Endothelial cell of umbilical vein (primary cell): ENCODE results near the gene C11orf21. TPM values are rescaled to one million over a fixed set of nuclear protein-coding genes. Genes with fewer than 3 reads are reported as not detected.

Experiments used
- BruUV-seq: library from RNA; stranded (reverse); fragments of 400-500 nt; replicated peaks from 2 replicates; lab custom pipeline; 2021; lab: Mats Ljungman, UMichigan
- CTCF ChIA-PET: fragments of 300-600, 350-600 bp; sonication (Branson Sonifier 250); formaldehyde crosslinking; loops from one replicate; lab custom pipeline; 2021; ENCODE audit warnings: antibody characterized with exemption, inconsistent platforms; lab: Charles Lee
- POLR2A ChIA-PET: fragments of 300-600, 350-600 bp; sonication (Branson Sonifier 250); formaldehyde crosslinking; loops from one replicate; lab custom pipeline; 2021; ENCODE audit warnings: antibody characterized with exemption, inconsistent platforms; lab: Charles Lee
- DNase-seq: peaks from one replicate; pipeline ENCODE4 v3.0.0-alpha.2; 2011; ENCODE audit warnings: low read depth, low spot score
- FAIRE-seq: peaks from 2 replicates; lab custom pipeline; 2011; peaks lifted over from hg19 to GRCh38; lab: Jason Lieb, UNC
- H2AFZ ChIP-seq: 2 replicates; pipeline ENCODE4 v1.6.0; 2012; ENCODE audit warnings: low read depth, low read length, control low read depth, inconsistent platforms
- H3K27ac ChIP-seq: 2 replicates; pipeline ENCODE4 v1.5.1; 2011; ENCODE audit warnings: low read depth, mild to moderate bottlenecking, control low read depth, low read length, moderate library complexity; ENCODE audit not compliant: insufficient read depth
- H3K27me3 ChIP-seq, 2 experiments: 2 replicates each; pipeline versions ENCODE4 v1.6.0 to v1.6.1; 2011; ENCODE audit warnings: low read length in 2 of 2, mixed read lengths in 1 of 2; ENCODE audit not compliant: control insufficient read depth in 2 of 2, insufficient read depth in 2 of 2
- H3K36me3 ChIP-seq, 2 experiments: 2 replicates in 1 of 2; 3 replicates in 1 of 2; pipeline ENCODE4 v1.5.1; 2011; ENCODE audit warnings: low read length in 2 of 2, mild to moderate bottlenecking in 1 of 2, moderate library complexity in 1 of 2; ENCODE audit not compliant: control insufficient read depth in 2 of 2, insufficient read depth in 2 of 2; ENCODE audit errors: extremely low read depth in 1 of 2
- H3K4me1 ChIP-seq: 3 replicates; pipeline ENCODE4 v1.5.1; 2011; ENCODE audit warnings: mild to moderate bottlenecking, low read length; ENCODE audit not compliant: control insufficient read depth, insufficient read depth; ENCODE audit errors: extremely low read depth
- H3K4me2 ChIP-seq: 2 replicates; pipeline ENCODE4 v1.6.1; 2011; ENCODE audit warnings: low read length, control low read depth, mixed read lengths; ENCODE audit not compliant: insufficient read depth
- H3K4me3 ChIP-seq, 3 experiments: fragments of 200-600 bp in 1 of 3; sonication (generic), shearing (Covaris generic) in 1 of 3; replicated peaks in 1 of 3; 2 replicates each; pipeline ENCODE4 v1.5.1; 2011 to 2016; ENCODE audit warnings: control low read depth in 3 of 3, low read length in 3 of 3, mild to moderate bottlenecking in 2 of 3, inconsistent platforms in 1 of 3, low read depth in 1 of 3, moderate library complexity in 1 of 3; ENCODE audit not compliant: insufficient read depth in 1 of 3
- H3K79me2 ChIP-seq: 2 replicates; pipeline ENCODE4 v1.6.0; 2012; ENCODE audit warnings: low read length, inconsistent platforms; ENCODE audit not compliant: control insufficient read depth, insufficient read depth
- H3K9ac ChIP-seq: replicated peaks from 2 replicates; pipeline ENCODE3; 2011; ENCODE audit warnings: low read length, control low read depth; ENCODE audit not compliant: insufficient read depth; ENCODE audit errors: extremely low read depth
- H3K9me1 ChIP-seq: replicated peaks from 3 replicates; pipeline ENCODE4 v1.6.0; 2011; ENCODE audit warnings: mild to moderate bottlenecking, low read length; ENCODE audit not compliant: control insufficient read depth, insufficient read depth; ENCODE audit errors: extremely low read depth
- H3K9me3 ChIP-seq: replicated peaks from 2 replicates; pipeline ENCODE4 v1.5.1; 2012; ENCODE audit warnings: low read length, inconsistent platforms; ENCODE audit not compliant: control insufficient read depth, insufficient read depth
- H4K20me1 ChIP-seq: replicated peaks from 2 replicates; pipeline ENCODE3; 2011; ENCODE audit warnings: mild to moderate bottlenecking, low read length; ENCODE audit not compliant: control insufficient read depth, insufficient read depth; ENCODE audit errors: extremely low read depth
- EZH2 ChIP-seq: IDR thresholded peaks from 2 replicates; pipeline ENCODE4 v1.6.1; 2012; ENCODE audit warnings: borderline replicate concordance, low read depth, mild to moderate bottlenecking, moderate library complexity, low read length, inconsistent platforms; ENCODE audit not compliant: severe bottlenecking
- FOS ChIP-seq: IDR thresholded peaks from 2 replicates; pipeline ENCODE4 v1.6.1; 2011; ENCODE audit warnings: mild to moderate bottlenecking, low read length, moderate library complexity, borderline replicate concordance; ENCODE audit not compliant: insufficient read depth
- GATA2 ChIP-seq: IDR thresholded peaks from 2 replicates; pipeline ENCODE4 v1.7.0; 2011; ENCODE audit warnings: low read depth, mild to moderate bottlenecking, moderate library complexity, mixed read lengths, low read length; ENCODE audit not compliant: insufficient read length, insufficient read depth
- JUN ChIP-seq: IDR thresholded peaks from 2 replicates; pipeline ENCODE4 v1.6.1; 2011; ENCODE audit warnings: borderline replicate concordance, low read depth; ENCODE audit not compliant: insufficient read length, insufficient read depth
- MYC ChIP-seq: IDR thresholded peaks from one replicate; pipeline ENCODE4 v1.6.1; 2011; ENCODE audit warnings: mild to moderate bottlenecking, low read depth, low read length
- POLR2A ChIP-seq: IDR thresholded peaks from 2 replicates; pipeline ENCODE4 v1.6.1; 2012; ENCODE audit warnings: low read depth, mild to moderate bottlenecking, control low read depth, low read length
- POLR2AphosphoS5 ChIP-seq: IDR thresholded peaks from 2 replicates; pipeline ENCODE4 v1.6.1; 2012; ENCODE audit warnings: low read depth, mild to moderate bottlenecking, control low read depth, low read length, moderate library complexity; ENCODE audit not compliant: insufficient read depth
- dilution Hi-C: fragments of 300-500 bp; cut with MboI; formaldehyde crosslinking; loops from one replicate; pipeline ENCODE4 v1.15.0; 2019; ENCODE audit warnings: low sequenced_read_pairs; ENCODE audit not compliant: extremely low pct_ligation_motif_present
- intact Hi-C: fragments of 100-400 bp; cut with micrococcal nuclease; formaldehyde crosslinking; loops from one replicate; pipeline ENCODE4 v1.10.0; 2022
- polyA plus RNA-seq, 4 experiments: library from polyadenylated mRNA; depleted of rRNA in 3 of 4; stranded (reverse) in 3 of 4; unstranded in 1 of 4; fragments of >200 nt; gene quantifications; 2 replicates each; pipeline versions ENCODE4 v1.2.1 to v1.2.3, GENCODE V29; 2011 to 2012; ENCODE audit warnings: missing spikeins in 1 of 4
- total RNA-seq: library from RNA; stranded (reverse); gene quantifications from 2 replicates; pipeline ENCODE4 v1.2.3, GENCODE V29; 2021
- TF ChIP-seq, protein P1 (sequence below): IDR thresholded peaks from 2 replicates; pipeline ENCODE4 v1.6.1; 2011; ENCODE audit not compliant: insufficient read depth, insufficient read length
- TF ChIP-seq, protein P2 (sequence below), 2 donors: IDR thresholded peaks; 1 replicate in 1 of 2; 2 replicates in 1 of 2; pipeline ENCODE4 v1.5.1; 2011; ENCODE audit warnings: low read length in 2 of 2, mild to moderate bottlenecking in 2 of 2, moderate library complexity in 2 of 2, control low read depth in 1 of 2, inconsistent platforms in 1 of 2, low read depth in 1 of 2; ENCODE audit not compliant: insufficient read depth in 1 of 2; ENCODE audit errors: extremely low read depth in 1 of 2

The C11orf21 gene
- total and polyA plus RNA-seq, 2 donors (not counting 3 experiments of a cell fraction or from before 2014, with no cell fraction given) = not detected

DNA sequence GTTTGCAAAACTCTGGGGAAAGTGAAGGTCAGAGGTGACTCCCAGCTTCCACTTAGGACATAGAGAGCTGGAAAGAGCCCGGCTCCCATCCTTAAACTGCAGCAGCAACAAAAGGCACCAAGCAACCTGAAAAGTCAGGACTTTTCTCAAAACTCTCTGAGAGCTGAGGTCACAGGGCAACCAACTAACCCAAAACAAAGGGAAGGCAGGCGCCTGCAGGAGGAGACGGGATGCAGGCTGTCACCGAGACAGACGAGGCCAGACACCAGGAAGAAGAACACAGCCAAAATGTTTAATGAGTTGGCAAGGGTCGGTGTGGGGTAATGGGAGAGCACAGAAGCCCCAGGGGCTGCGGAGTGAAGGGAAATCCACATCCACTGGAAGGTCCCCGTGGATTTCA lies 51.2 kb downstream of the C11orf21 start:
- H3K27me3 ChIP-seq = no peaks in the 10 kb centered on the region
- FAIRE-seq (no peak), DNase-seq (no peak)
- H3K36me3 ChIP-seq = no peaks in the 10 kb centered on the region
- ChIA-PET POLR2A (no interaction called here), CTCF (no interaction called here)
- no peak overlapping the region for H3K4me3 ChIP-seq
- H3K9me3 ChIP-seq = no peaks in the 10 kb centered on the region
- no peaks in the 10 kb centered on the region for H3K79me2 ChIP-seq
- no peak overlapping the region for H3K4me2 ChIP-seq
- no peaks in the 10 kb centered on the region for H3K9me1 ChIP-seq
- H3K9ac ChIP-seq = no peak overlapping the region
- BruUV-seq = no TSS peak
- no peak overlapping the region for H2AFZ ChIP-seq
- no peaks in the 10 kb centered on the region for H4K20me1 ChIP-seq
- dilution Hi-C loops = no loop called here
- intact Hi-C loops = no loop called here
- TF ChIP-seq FOS = no peak
- TF ChIP-seq MYC = no peak
- no peak for TF ChIP-seq POLR2AphosphoS5
- TF ChIP-seq POLR2A = no peak
- TF ChIP-seq, protein P1, sequence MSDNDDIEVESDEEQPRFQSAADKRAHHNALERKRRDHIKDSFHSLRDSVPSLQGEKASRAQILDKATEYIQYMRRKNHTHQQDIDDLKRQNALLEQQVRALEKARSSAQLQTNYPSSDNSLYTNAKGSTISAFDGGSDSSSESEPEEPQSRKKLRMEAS = no peak
- no peak for TF ChIP-seq GATA2
- no peak for TF ChIP-seq JUN
- TF ChIP-seq, protein P2, sequence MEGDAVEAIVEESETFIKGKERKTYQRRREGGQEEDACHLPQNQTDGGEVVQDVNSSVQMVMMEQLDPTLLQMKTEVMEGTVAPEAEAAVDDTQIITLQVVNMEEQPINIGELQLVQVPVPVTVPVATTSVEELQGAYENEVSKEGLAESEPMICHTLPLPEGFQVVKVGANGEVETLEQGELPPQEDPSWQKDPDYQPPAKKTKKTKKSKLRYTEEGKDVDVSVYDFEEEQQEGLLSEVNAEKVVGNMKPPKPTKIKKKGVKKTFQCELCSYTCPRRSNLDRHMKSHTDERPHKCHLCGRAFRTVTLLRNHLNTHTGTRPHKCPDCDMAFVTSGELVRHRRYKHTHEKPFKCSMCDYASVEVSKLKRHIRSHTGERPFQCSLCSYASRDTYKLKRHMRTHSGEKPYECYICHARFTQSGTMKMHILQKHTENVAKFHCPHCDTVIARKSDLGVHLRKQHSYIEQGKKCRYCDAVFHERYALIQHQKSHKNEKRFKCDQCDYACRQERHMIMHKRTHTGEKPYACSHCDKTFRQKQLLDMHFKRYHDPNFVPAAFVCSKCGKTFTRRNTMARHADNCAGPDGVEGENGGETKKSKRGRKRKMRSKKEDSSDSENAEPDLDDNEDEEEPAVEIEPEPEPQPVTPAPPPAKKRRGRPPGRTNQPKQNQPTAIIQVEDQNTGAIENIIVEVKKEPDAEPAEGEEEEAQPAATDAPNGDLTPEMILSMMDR (IDR thresholded peaks at IDR 0.05; ENCODE audit: extremely low read depth in 1 of 2, insufficient read depth in 1 of 2, low read depth in 1 of 2, low read length in 2 of 2) = no peak
- TF ChIP-seq EZH2 = no peak
- no peaks in the 10 kb centered on the region for H3K4me1 ChIP-seq
- no peak overlapping the region for H3K27ac ChIP-seq
